HS-27A (cell line): Measurements from ENCODE around the gene SPRR2F.

Source experiments
- DNase-seq: peaks from one replicate; pipeline ENCODE4 v3.0.0-alpha.2; 2012; ENCODE audit warnings: low read depth, missing footprints

SPRR2F gene

GRCh38 chr1:153072806-153073726, 40.2 kb downstream of the SPRR2F start:
- DNase-seq: no peak

GRCh38 chr1:153071511-153071910, 41.8 kb downstream of the SPRR2F start, which contains the start of gene SPRR2B:
TSS of gene SPRR2B (minus strand) at chr1:153071611. CDS start at chr1:153070839, 772 bp downstream.
- DNase-seq: no peak

- no peak for DNase-seq
Measured at GRCh38 chr1:153070243-153070642, 43.1 kb downstream of the SPRR2F start.
